PC-3 (cell line): ENCODE results near the gene PLXND1. TPM values are rescaled to one million over a fixed set of nuclear protein-coding genes. Genes with fewer than 3 reads are reported as not detected.

ENCODE experiments used
- ATAC-seq: fragments of 200-7000 bp; cut with Tn5 transposase; 2 replicates; pipeline ENCODE4 v1.9.1; 2020; ENCODE audit warnings: mild to moderate bottlenecking, moderate library complexity
- BruUV-seq: library from RNA; stranded (reverse); fragments of 400-500 nt; replicated peaks from 2 replicates; lab custom pipeline; 2021; lab: Mats Ljungman, UMichigan
- CTCF ChIA-PET: fragments of 300-600 bp; sonication (Branson Sonifier 250); formaldehyde crosslinking; loops from one replicate; lab custom pipeline; 2022; ENCODE audit warnings: antibody characterized with exemption; lab: Charles Lee
- POLR2A ChIA-PET: fragments of 300-600 bp; sonication (Branson Sonifier 250); formaldehyde crosslinking; loops from one replicate; lab custom pipeline; 2022; ENCODE audit warnings: antibody characterized with exemption; ENCODE audit not compliant: unreplicated experiment; lab: Charles Lee
- DNase-seq: peaks from one replicate; pipeline ENCODE4 v3.0.0-alpha.2; 2015
- H2AFZ ChIP-seq: fragments of 300-600 bp; sonication (generic); 2 replicates; pipeline ENCODE4 v1.6.0; 2016; ENCODE audit warnings: antibody characterized with exemption, low read length
- H3F3A ChIP-seq: fragments of 300-600 bp; sonication (generic); one replicate; pipeline ENCODE4 v1.6.0; 2017; ENCODE audit warnings: antibody characterized with exemption, low read length, control low read depth, mild to moderate bottlenecking; ENCODE audit not compliant: unreplicated experiment
- H3K27ac ChIP-seq: fragments of 300-600 bp; sonication (generic); 2 replicates; pipeline ENCODE4 v1.5.1; 2016; ENCODE audit warnings: mild to moderate bottlenecking, low read length
- H3K27me3 ChIP-seq: fragments of 300-600 bp; sonication (generic); 2 replicates; pipeline ENCODE4 v1.6.1; 2016; ENCODE audit warnings: low read length, mixed read lengths
- H3K36me3 ChIP-seq: fragments of 300-600 bp; sonication (generic); 2 replicates; pipeline ENCODE4 v1.6.1; 2016; ENCODE audit warnings: low read depth, mixed run types, low read length, mixed read lengths
- H3K4me1 ChIP-seq: fragments of 300-600 bp; sonication (generic); 2 replicates; pipeline ENCODE4 v1.5.1; 2016; ENCODE audit warnings: low read length; ENCODE audit not compliant: insufficient read depth
- H3K4me2 ChIP-seq: fragments of 300-600 bp; sonication (generic); 2 replicates; pipeline ENCODE4 v1.6.0; 2016; ENCODE audit warnings: low read length
- H3K4me3 ChIP-seq: fragments of 300-600 bp; sonication (generic); 2 replicates; pipeline ENCODE4 v1.5.1; 2016; ENCODE audit warnings: mild to moderate bottlenecking, low read length, mixed read lengths
- H3K79me2 ChIP-seq: fragments of 300-600 bp; sonication (generic); 2 replicates; pipeline ENCODE4 v1.6.1; 2017; ENCODE audit warnings: low read length, mixed read lengths
- H3K9ac ChIP-seq: fragments of 300-600 bp; sonication (generic); 2 replicates; pipeline ENCODE4 v1.6.0; 2016; ENCODE audit warnings: mild to moderate bottlenecking, low read length
- H3K9me2 ChIP-seq: fragments of 300-600 bp; sonication (generic); replicated peaks from 2 replicates; pipeline ENCODE4 v1.6.1; 2016; ENCODE audit warnings: mixed run types, low read length, mixed read lengths
- H3K9me3 ChIP-seq: fragments of 300-600 bp; sonication (generic); 2 replicates; pipeline ENCODE4 v1.6.1; 2016; ENCODE audit warnings: low read length, mixed read lengths
- H4K20me1 ChIP-seq: fragments of 300-600 bp; sonication (generic); 2 replicates; pipeline ENCODE4 v1.6.1; 2016; ENCODE audit warnings: low read length, mixed read lengths
- CTCF ChIP-seq: fragments of 300-600 bp; sonication (generic); conservative IDR thresholded peaks from 2 replicates; pipeline ENCODE4 v1.5.1; 2017; ENCODE audit warnings: antibody characterized with exemption, low read depth, mild to moderate bottlenecking, low read length
- EZH2 ChIP-seq: fragments of 300-600 bp; sonication (generic); IDR thresholded peaks from one replicate; pipeline ENCODE4 v1.6.1; 2017; ENCODE audit warnings: antibody characterized with exemption, mild to moderate bottlenecking, low read length; ENCODE audit not compliant: unreplicated experiment
- EZH2phosphoT487 ChIP-seq: fragments of 300-600 bp; sonication (generic); IDR thresholded peaks from 2 replicates; pipeline ENCODE4 v1.6.1; 2018; ENCODE audit warnings: mild to moderate bottlenecking, antibody characterized with exemption, low read length, borderline replicate concordance
- intact Hi-C: fragments of 100-400 bp; cut with micrococcal nuclease; formaldehyde crosslinking; loops from 2 replicates; pipeline ENCODE4 v1.9.0; 2023
- total RNA-seq: library from RNA; depleted of rRNA; stranded (reverse); fragments of >200 nt; gene quantifications from 2 replicates; pipeline ENCODE4 v1.2.3, GENCODE V29; 2014

The PLXND1 gene
- total RNA-seq, 1 experiment from 2014 or later: 19.2 TPM

GRCh38 chr3:129569856-129570255 lies 36.6 kb downstream of the PLXND1 start:
- H3K27ac ChIP-seq: no peak overlapping the region
- no peak overlapping the region for H3K9ac ChIP-seq
- H3K9me2 ChIP-seq: no peaks in the 10 kb centered on the region
- DNase-seq (no peak), ATAC-seq (no peak)
- intact Hi-C loops: no loop called here
- H3K9me3 ChIP-seq: no peaks in the 10 kb centered on the region
- CTCF ChIA-PET: no interaction called here
- H2AFZ ChIP-seq: no peak overlapping the region
- H3K27me3 ChIP-seq: no peaks in the 10 kb centered on the region
- POLR2A ChIA-PET: no interaction called here
- no peak overlapping the region for H3K4me2 ChIP-seq
- no peaks in the 10 kb centered on the region for H3F3A ChIP-seq
- TF ChIP-seq EZH2: no peak
- no peak for TF ChIP-seq CTCF
- no peak for TF ChIP-seq EZH2phosphoT487
- H3K4me1 ChIP-seq: no peaks in the 10 kb centered on the region
- no peaks in the 10 kb centered on the region for H4K20me1 ChIP-seq
- no peaks in the 10 kb centered on the region for H3K36me3 ChIP-seq
- no peaks in the 10 kb centered on the region for H3K79me2 ChIP-seq
- BruUV-seq: no TSS peak
- H3K4me3 ChIP-seq: no peak overlapping the region

- Histone ChIP-seq H3K4me2 (no peak overlapping the region), H3K9me3 (no peaks in the 10 kb centered on the region), H3K79me2 (no peaks in the 10 kb centered on the region), H3F3A (no peaks in the 10 kb centered on the region), H3K9ac (no peak overlapping the region), H3K27me3 (no peaks in the 10 kb centered on the region), H3K4me3 (no peak overlapping the region), H3K36me3 (no peaks in the 10 kb centered on the region), H3K27ac (no peak overlapping the region), H4K20me1 (no peaks in the 10 kb centered on the region), H2AFZ (no peak overlapping the region), H3K9me2 (no peaks in the 10 kb centered on the region), H3K4me1 (no peaks in the 10 kb centered on the region)
- no peak for ATAC-seq
- ChIA-PET CTCF (no interaction called here), POLR2A (no interaction called here)
- intact Hi-C loops: no loop called here
- no peak for DNase-seq
- TF ChIP-seq EZH2 (no peak), CTCF (no peak), EZH2phosphoT487 (no peak)
- no TSS peak for BruUV-seq
Measured at GRCh38 chr3:129567939-129568338, 38.5 kb downstream of the PLXND1 start.

GRCh38 chr3:129567176-129567705 lies 39.2 kb downstream of the PLXND1 start:
- H3K4me3 ChIP-seq: no peak overlapping the region
- H3K79me2 ChIP-seq: no peaks in the 10 kb centered on the region
- H2AFZ ChIP-seq: no peak overlapping the region
- H4K20me1 ChIP-seq: no peaks in the 10 kb centered on the region
- H3K4me1 ChIP-seq: no peaks in the 10 kb centered on the region
- TF ChIP-seq EZH2 (no peak), EZH2phosphoT487 (no peak), CTCF (no peak)
- no peak for ATAC-seq
- H3K9me3 ChIP-seq: no peaks in the 10 kb centered on the region
- intact Hi-C loops: no loop called here
- DNase-seq: no peak
- H3K9ac ChIP-seq: no peak overlapping the region
- BruUV-seq: no TSS peak
- H3K27ac ChIP-seq: no peak overlapping the region
- H3K4me2 ChIP-seq: no peak overlapping the region
- CTCF ChIA-PET: no interaction called here
- H3K27me3 ChIP-seq: no peaks in the 10 kb centered on the region
- POLR2A ChIA-PET: no interaction called here
- no peaks in the 10 kb centered on the region for H3K9me2 ChIP-seq
- no peaks in the 10 kb centered on the region for H3F3A ChIP-seq
- no peaks in the 10 kb centered on the region for H3K36me3 ChIP-seq
